Fibroblast of peridontal ligament (primary cell): Measurements from ENCODE around the gene SERPIND1.

Source experiments
- DNase-seq: peaks from one replicate; pipeline ENCODE4 v3.0.0-alpha.2; 2010; ENCODE audit errors: extremely low read depth

The SERPIND1 gene

GRCh38 chr22:20792966-20793728, 19.2 kb downstream of the SERPIND1 start:
- peak; percentile 9 for DNase-seq

GRCh38 chr22:20793748-20794649, 20.1 kb downstream of the SERPIND1 start:
- DNase-seq, result no peak

DNA sequence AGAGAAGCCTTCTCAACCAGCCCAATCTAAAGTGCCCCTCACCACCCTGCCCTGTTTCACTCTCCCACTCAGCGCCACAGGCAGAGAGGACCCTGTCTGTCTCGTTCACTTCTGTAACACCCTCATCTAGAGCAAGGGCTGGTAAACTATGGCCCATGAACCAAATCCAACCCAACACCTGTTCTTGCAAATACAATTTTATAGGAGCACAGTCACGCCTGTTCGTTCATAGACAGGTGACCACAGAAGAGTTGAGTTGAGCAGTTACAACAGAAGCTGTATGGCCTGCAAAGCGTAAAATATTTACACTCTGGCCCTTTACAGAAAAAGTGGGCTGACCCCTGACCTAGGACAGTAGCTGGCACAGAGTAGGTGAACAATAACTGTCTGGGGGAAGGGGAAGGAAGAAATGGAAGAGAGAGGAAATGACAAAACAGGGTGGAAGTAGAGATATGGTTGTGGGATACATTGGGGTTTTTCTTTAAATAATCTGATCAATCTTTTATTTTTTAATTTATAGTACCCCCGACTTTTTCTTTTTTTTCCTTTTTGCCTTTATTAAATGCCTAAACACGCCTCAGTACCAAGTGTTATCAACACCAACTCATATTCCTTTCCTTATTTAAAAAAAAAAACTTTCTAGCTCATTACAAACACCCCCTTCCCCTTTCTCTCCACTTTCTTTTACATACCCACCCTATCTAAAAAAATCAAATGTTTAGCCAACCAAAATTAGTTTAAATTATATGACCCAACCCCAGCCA, 20.9 kb downstream of the SERPIND1 start:
- no peak for DNase-seq

GRCh38 chr22:20796731-20797130, 22.8 kb downstream of the SERPIND1 start:
- no peak for DNase-seq

- no peak for DNase-seq
These were observed 24.3 kb downstream of the SERPIND1 start for GRCh38 chr22:20798218-20798617.

DNA sequence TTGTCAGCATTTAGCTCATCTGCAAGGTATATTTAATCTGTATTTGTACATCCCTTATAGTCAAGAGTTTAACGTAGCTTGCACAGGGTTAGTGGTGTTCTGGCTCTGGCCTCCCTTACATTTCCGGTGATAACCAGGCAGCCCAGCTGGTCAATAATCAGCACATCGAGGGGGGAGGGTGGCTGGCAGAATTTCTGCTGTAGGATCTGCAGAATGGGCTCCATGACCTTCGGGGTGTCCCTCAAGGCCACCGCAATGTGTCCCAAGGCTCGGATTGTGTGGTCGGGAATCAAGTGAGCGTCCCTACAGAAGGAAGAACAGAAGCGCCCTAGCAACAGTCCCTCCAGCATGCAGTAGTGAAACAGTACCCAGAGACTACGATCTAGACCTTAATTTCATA, 25.1 kb downstream of the SERPIND1 start:
- DNase-seq, result no peak

DNA sequence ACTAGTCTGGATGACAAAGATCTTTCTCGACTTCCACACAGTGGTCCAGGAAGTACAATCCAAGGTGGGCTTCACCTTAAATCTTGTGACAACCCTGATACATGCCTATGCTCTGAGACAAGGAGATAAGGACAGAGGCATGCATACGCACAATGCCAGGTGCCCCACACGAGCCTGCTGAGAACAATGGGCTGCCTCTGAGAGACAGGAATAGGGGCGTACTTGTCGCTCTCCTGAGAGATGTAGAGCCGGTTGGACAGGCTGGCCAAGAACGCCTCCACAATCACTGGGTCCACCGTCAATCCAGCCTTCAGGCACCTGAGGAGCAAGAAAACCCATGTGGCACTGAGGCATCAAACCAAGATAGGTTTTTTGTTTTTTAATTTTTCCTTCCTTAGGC, 25.5 kb downstream of the SERPIND1 start:
- no peak for DNase-seq

GRCh38 chr22:20802452-20802851, 28.5 kb downstream of the SERPIND1 start:
- no peak for DNase-seq

DNA sequence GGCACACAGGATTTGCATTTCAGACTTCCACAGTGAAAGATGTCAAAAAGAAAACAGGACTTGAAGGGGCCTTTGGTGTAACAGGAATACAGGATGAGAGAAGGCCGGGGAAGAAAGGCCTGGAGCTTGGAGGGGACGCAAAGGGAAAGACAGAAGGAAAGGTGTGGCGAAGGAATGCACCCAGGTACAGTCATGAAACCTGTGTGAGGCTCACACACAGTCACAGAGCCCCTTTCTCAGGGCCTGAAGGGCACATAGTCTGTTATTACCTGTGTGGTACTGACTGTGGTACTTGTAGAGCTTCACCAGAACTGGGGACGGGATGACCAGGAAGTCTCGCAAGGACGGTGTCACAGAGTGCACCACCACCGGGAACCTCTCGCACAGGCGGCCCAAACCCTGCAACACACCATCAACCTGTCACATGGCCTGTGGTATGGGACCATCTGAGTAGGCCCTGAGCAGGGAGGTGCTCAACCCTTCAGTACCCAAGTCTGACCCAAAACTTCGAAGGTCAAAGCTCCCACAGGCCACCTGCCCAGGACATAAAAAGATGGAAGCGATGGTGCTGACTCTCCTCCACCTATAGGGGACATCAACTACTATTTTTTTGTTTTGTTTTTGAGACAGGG, 29.1 kb downstream of the SERPIND1 start:
- DNase-seq, result no peak

DNA sequence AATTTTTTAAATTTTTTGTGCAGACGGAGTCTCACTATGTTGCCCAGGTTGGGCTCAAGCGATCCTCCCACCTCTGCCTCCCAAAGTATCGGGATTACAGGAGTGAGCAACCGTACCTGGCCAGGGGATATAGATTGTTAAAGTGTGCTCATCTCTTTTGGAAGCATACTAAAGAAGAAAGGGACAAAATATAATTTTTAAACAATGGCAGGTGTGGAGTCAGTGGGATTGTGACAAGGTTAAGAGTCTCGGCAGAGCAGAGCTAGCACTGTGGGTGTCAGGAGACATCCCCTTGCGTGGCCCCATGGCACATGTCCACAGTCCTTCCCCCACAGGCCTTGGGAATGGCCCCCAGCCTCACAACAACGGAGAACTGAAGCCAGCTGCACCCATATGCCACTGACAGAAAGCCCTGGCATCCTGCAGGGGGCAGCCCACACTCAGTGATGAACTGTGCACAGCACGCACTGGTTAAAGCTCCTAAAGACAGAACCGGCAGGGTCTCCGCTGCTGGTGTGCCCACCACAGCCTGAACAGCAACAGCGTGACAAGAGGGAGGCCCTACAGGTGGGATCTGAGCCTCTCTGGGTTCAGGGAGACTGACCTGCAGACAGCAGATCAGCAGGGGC, 29.9 kb downstream of the SERPIND1 start:
- peak; percentile 38 for DNase-seq

DNA sequence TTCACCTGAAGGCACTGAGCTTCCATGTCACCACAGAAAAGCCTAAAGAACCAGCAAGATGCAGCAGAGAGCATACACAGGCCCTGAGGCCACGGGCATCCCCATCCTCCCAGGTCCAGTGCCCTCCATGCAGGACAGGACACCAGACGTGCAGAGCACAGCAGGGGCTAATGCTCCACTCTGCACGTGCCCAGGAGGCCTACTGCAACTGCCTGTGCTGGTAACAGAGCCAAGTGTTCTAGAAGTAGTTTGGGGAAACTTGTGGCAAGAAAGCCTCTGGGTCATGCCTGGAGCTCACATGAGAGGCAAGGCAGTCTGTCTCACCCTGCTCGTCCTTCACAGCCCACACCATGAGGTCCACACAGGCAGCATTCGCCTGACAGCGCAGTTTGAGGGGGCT, 30.7 kb downstream of the SERPIND1 start:
- DNase-seq, result no peak

DNA sequence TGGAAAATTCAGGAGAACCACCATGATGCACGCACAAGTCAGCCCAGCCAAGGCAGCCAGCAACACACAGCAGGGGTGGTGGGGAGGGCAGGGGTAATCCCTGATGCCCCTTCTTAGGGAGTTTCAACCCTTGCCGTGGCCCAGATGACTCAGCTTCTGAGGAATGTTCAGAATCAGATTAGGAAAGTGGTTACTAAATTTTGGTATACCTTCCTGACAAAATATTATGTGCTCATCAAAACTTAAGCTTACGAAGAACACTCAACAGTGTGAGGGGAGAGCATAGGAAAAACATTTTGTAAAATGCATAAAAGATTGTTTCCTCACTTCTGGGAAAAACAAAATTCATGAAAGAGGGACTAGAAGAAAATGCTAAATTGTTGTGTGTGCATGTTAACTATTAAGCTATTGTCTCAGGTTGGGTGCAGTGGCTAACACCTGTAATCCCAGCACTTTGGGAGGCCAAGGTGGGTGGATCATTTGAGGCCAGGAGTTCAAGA, 32.1 kb downstream of the SERPIND1 start:
- peak; percentile 35 for DNase-seq

DNA sequence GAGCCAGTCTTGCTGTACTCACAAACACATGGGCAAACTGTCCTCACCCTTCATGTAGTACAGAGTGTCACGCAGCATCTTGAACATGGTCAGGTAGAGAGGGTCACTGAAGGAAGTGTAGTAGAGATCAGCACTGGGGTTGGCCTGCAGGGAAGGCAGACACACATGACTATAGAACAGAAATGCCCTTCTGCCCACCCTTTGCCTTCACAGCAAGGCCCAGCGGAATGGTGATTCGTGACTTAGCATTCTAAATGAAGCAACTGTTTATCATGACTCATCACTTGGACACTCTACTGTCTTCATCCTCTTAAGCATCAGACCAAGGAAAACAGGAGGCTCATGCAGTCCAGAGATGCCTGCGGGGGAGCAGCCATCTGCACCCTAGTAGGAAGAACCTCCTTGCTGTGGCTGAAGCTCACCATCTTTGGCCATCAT, 33.4 kb downstream of the SERPIND1 start:
- DNase-seq, result peak; percentile 95

GRCh38 chr22:20808844-20809243, 34.9 kb downstream of the SERPIND1 start:
- no peak for DNase-seq

GRCh38 chr22:20809538-20810185, 35.7 kb downstream of the SERPIND1 start:
- DNase-seq, result no peak

DNA sequence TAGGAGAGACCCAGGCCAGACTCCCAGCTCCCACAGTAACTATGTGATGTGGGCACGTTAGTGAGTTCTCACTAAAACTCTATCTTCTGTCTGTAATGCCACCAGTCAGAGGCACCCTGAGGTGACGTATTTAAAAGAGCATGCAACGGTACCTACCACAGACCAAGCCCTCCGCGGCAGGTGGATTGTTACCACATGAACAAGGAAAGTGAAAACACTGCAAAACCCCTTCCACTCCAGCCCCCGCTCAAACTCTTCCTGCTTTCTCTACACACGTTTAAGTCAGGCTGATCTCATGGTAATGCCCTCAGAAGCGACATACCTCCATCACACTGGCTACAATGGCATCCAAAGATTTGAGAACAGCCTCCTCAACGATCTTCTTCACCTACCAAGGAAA, 36.7 kb downstream of the SERPIND1 start:
- DNase-seq, result no peak

- no peak for DNase-seq
These were observed 37.3 kb downstream of the SERPIND1 start for GRCh38 chr22:20811171-20811570.

DNA sequence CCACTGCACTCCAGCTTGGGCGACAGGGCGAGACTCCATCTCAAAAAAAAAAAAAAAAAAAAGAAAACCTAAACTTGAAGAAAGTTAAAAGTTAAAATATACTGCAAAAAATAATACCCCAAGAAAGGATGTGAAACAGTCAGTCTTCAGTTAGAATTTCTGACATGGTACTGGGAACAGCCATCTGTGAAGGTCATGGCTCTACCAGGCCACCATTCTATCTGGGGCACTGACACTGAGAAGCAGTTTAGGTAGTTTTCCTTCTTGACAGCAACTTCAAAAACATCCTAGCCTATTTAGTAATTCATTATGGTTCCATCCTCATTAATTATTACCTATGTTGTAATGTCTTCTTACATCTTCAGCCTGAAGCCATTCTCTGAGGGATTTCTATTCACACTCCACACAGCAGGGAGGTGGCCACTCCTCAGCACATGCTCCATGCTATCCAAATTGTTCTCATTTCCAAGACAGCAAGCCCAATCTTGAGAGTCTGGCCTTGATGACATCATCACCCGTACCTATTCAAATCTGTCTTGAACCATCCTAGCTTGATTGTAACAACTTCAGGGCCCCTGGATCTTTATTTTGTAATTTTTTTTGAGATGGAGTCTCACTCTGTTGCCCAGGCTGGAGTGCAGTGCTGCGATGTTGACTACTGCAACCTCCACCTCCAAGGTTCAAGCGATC, 38.2 kb downstream of the SERPIND1 start:
- no peak for DNase-seq

GRCh38 chr22:20813056-20813455, 39.1 kb downstream of the SERPIND1 start:
- DNase-seq, result no peak
